ENCODE results near the gene BTBD1. TPM values are rescaled to one million over a fixed set of nuclear protein-coding genes. Genes with fewer than 3 reads are reported as not detected.

BTBD1 gene
- total RNA-seq, 1 experiment from 2014 or later, result 36.1 TPM

GRCh38 chr15:83114856-83115255, 47.8 kb upstream of the BTBD1 start:
- BruUV-seq (replicated peaks), result no TSS peak

DNA sequence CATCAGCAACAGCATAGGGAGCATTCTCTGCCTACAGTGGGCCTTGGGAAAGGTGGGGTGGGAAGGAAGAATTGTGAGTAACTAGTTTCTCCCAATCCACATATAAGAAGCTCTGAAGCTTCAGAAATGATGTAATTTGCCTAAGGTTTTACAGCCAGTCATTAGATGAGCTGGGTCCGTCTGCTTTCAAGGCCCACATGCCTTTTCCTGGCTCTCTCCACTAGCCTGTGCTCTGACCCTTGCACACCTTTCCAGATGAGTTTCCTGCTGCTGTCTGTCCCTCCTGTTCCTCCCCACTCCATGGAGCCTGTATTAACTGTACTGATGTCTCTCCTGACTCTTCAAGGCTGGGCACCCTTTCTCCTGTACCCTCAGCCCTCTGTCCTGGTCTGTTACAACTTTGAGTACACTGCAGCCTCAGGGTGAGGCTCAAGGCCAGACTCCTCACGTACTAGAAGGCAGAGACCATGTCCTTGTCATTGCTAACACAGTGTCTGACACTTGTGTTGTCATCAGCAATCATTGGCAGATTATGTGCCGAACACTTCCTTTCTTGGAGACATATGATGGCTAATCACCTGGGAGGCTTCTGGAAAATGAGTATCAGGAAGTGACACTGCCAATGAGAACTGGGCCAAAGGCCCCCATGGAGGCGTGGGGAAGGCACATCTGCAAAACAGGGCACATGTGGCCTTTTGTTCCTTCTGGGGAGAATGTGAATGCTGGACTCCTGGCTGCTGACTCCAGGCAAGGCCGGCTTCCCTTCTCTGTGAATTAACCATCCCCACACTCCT, 47.0 kb upstream of the BTBD1 start:
- H3K4me3 Mint-ChIP-seq (ENCODE audit: unreplicated experiment), result no peak overlapping the region
- H3K36me3 Mint-ChIP-seq (ENCODE audit: insufficient read depth, unreplicated experiment), result no peaks in the 10 kb centered on the region

More at GRCh38 chr15:83114856-83115255, 47.8 kb upstream of the BTBD1 start:
- DNase-seq, result no peak
- Histone ChIP-seq H3K27me3 (replicated peaks; ENCODE audit: control insufficient read depth, insufficient read depth, low read length) (no peaks in the 10 kb centered on the region), H3K36me3 (ENCODE audit: control insufficient read depth, insufficient read depth, low read length) (no peaks in the 10 kb centered on the region), H3K4me1 (no peaks in the 10 kb centered on the region), H3K4me3 (ENCODE audit: low read depth, low read length) (no peak overlapping the region), H3K9me3 (no peaks in the 10 kb centered on the region)
- Mint-ChIP-seq H3K9me3 (ENCODE audit: unreplicated experiment) (peaks cover 10% of the 10 kb centered on the region), H3K27me3 (ENCODE audit: insufficient read depth, unreplicated experiment) (peaks cover 4% of the 10 kb centered on the region), H3K36me3 (ENCODE audit: insufficient read depth, unreplicated experiment) (no peaks in the 10 kb centered on the region), H3K4me3 (ENCODE audit: unreplicated experiment) (no peak overlapping the region), H3K27ac (ENCODE audit: unreplicated experiment) (no peak overlapping the region), H3K4me1 (ENCODE audit: low read depth, unreplicated experiment) (no peaks in the 10 kb centered on the region)
- intact Hi-C loops (cut with micrococcal nuclease; ENCODE audit: unreplicated experiment), result no loop called here
- CTCF ChIA-PET, result no interaction called here
- TF ChIP-seq, protein P1, sequence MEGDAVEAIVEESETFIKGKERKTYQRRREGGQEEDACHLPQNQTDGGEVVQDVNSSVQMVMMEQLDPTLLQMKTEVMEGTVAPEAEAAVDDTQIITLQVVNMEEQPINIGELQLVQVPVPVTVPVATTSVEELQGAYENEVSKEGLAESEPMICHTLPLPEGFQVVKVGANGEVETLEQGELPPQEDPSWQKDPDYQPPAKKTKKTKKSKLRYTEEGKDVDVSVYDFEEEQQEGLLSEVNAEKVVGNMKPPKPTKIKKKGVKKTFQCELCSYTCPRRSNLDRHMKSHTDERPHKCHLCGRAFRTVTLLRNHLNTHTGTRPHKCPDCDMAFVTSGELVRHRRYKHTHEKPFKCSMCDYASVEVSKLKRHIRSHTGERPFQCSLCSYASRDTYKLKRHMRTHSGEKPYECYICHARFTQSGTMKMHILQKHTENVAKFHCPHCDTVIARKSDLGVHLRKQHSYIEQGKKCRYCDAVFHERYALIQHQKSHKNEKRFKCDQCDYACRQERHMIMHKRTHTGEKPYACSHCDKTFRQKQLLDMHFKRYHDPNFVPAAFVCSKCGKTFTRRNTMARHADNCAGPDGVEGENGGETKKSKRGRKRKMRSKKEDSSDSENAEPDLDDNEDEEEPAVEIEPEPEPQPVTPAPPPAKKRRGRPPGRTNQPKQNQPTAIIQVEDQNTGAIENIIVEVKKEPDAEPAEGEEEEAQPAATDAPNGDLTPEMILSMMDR (IDR thresholded peaks at IDR 0.05; ENCODE audit: insufficient read depth in 1 of 2, low read depth in 1 of 2, low read length in 1 of 2, severe bottlenecking in 1 of 2, unreplicated experiment in 1 of 2), result no peak
- POLR2A ChIA-PET, result no interaction called here

GRCh38 chr15:83112956-83113299, 45.9 kb upstream of the BTBD1 start:
- Histone ChIP-seq H3K4me1 (no peaks in the 10 kb centered on the region), H3K4me3 (ENCODE audit: low read depth, low read length) (no peak overlapping the region), H3K27me3 (replicated peaks; ENCODE audit: control insufficient read depth, insufficient read depth, low read length) (no peaks in the 10 kb centered on the region; the same call in 1 of the 2 replicates), H3K36me3 (ENCODE audit: control insufficient read depth, insufficient read depth, low read length) (no peaks in the 10 kb centered on the region), H3K9me3 (no peaks in the 10 kb centered on the region)
- no TSS peak for BruUV-seq (replicated peaks)
- no peak overlapping the region for H3K27ac Mint-ChIP-seq (ENCODE audit: unreplicated experiment)
- peaks cover 10% of the 10 kb centered on the region for H3K9me3 Mint-ChIP-seq (ENCODE audit: unreplicated experiment)
- intact Hi-C loops (cut with micrococcal nuclease; ENCODE audit: unreplicated experiment), result no loop called here
- no peaks in the 10 kb centered on the region for H3K36me3 Mint-ChIP-seq (ENCODE audit: insufficient read depth, unreplicated experiment)
- H3K27me3 Mint-ChIP-seq (ENCODE audit: insufficient read depth, unreplicated experiment), result peaks cover 4% of the 10 kb centered on the region
- CTCF ChIA-PET, result no interaction called here
- DNase-seq, result no peak
- no peaks in the 10 kb centered on the region for H3K4me1 Mint-ChIP-seq (ENCODE audit: low read depth, unreplicated experiment)
- POLR2A ChIA-PET, result no interaction called here
- no peak overlapping the region for H3K4me3 Mint-ChIP-seq (ENCODE audit: unreplicated experiment)
- TF ChIP-seq, protein P1 (IDR thresholded peaks at IDR 0.05; ENCODE audit: insufficient read depth in 1 of 2, low read depth in 1 of 2, low read length in 1 of 2, severe bottlenecking in 1 of 2, unreplicated experiment in 1 of 2), result no peak

More for the DNA sequence above, 47.0 kb upstream of the BTBD1 start:
- H3K27me3 Mint-ChIP-seq (ENCODE audit: insufficient read depth, unreplicated experiment), result peaks cover 4% of the 10 kb centered on the region
- TF ChIP-seq, protein P1 (IDR thresholded peaks at IDR 0.05; ENCODE audit: insufficient read depth in 1 of 2, low read depth in 1 of 2, low read length in 1 of 2, severe bottlenecking in 1 of 2, unreplicated experiment in 1 of 2), result no peak
- DNase-seq, result no peak
- Histone ChIP-seq H3K4me1 (no peaks in the 10 kb centered on the region), H3K4me3 (ENCODE audit: low read depth, low read length) (no peak overlapping the region), H3K36me3 (ENCODE audit: control insufficient read depth, insufficient read depth, low read length) (no peaks in the 10 kb centered on the region), H3K9me3 (no peaks in the 10 kb centered on the region), H3K27me3 (replicated peaks; ENCODE audit: control insufficient read depth, insufficient read depth, low read length) (no peaks in the 10 kb centered on the region; the same call in 1 of the 2 replicates)
- H3K27ac Mint-ChIP-seq (ENCODE audit: unreplicated experiment), result no peak overlapping the region
- no peaks in the 10 kb centered on the region for H3K4me1 Mint-ChIP-seq (ENCODE audit: low read depth, unreplicated experiment)
- peaks cover 10% of the 10 kb centered on the region for H3K9me3 Mint-ChIP-seq (ENCODE audit: unreplicated experiment)
- intact Hi-C loops (cut with micrococcal nuclease; ENCODE audit: unreplicated experiment), result no loop called here
- POLR2A ChIA-PET, result no interaction called here
- no TSS peak for BruUV-seq (replicated peaks)
- CTCF ChIA-PET, result no interaction called here

Measured in Caco-2 (cell line).